ENCODE measurements around the gene TMCO4. TPM values are rescaled to one million over a fixed set of nuclear protein-coding genes. Genes with fewer than 3 reads are reported as not detected.
"Not testable (repeated sequence)": the region's sequence is repeated elsewhere in the genome, so short reads cannot be mapped to it uniquely, and the experiment has no call there.

The TMCO4 gene
- total RNA-seq, 1 donor from 2014 or later: 5.8 TPM

GRCh38 chr1:19812875-19813642 is 13.3 kb upstream of the TMCO4 start:
- no peak for DNase-seq

GRCh38 chr1:19811206-19811851 is 11.6 kb upstream of the TMCO4 start:
- no peak for DNase-seq

GRCh38 chr1:19809044-19809750 is 9.5 kb upstream of the TMCO4 start:
- DNase-seq: no peak

- DNase-seq: no peak
These were observed 8.6 kb upstream of the TMCO4 start for GRCh38 chr1:19808351-19808750.

GRCh38 chr1:19804831-19805251 is 5.1 kb upstream of the TMCO4 start:
- DNase-seq: no peak

- no peak for DNase-seq
These were observed 2.6 kb upstream of the TMCO4 start for GRCh38 chr1:19802269-19802668.

- peak; percentile 49 for DNase-seq
These were observed 524 bp upstream of the TMCO4 start for GRCh38 chr1:19800076-19800804.

- no peak for DNase-seq
These were observed 1.1 kb downstream of the TMCO4 start for GRCh38 chr1:19798486-19799229.

GRCh38 chr1:19797827-19798226 is 1.9 kb downstream of the TMCO4 start:
- DNase-seq: no peak

GRCh38 chr1:19794583-19794982 is 5.1 kb downstream of the TMCO4 start:
- no peak for DNase-seq

- DNase-seq: no peak
These were observed 6.2 kb downstream of the TMCO4 start for GRCh38 chr1:19793360-19794046.

- DNase-seq: no peak
These were observed 7.3 kb downstream of the TMCO4 start for GRCh38 chr1:19792237-19793002.

GRCh38 chr1:19790061-19790975 is 9.4 kb downstream of the TMCO4 start:
- not testable (repeated sequence) for DNase-seq

GRCh38 chr1:19786988-19787423 is 12.7 kb downstream of the TMCO4 start:
- peak; percentile 14 for DNase-seq

GRCh38 chr1:19785660-19786059 is 14.1 kb downstream of the TMCO4 start:
- DNase-seq: no peak

GRCh38 chr1:19780267-19780877 is 19.3 kb downstream of the TMCO4 start:
- DNase-seq: no peak

GRCh38 chr1:19776933-19777332 is 22.8 kb downstream of the TMCO4 start:
- no peak for DNase-seq

GRCh38 chr1:19776287-19776686 is 23.4 kb downstream of the TMCO4 start:
- DNase-seq: no peak

- no peak for DNase-seq
These were observed 23.9 kb downstream of the TMCO4 start for GRCh38 chr1:19775831-19776230.
